Measurements from ENCODE around the gene SLC7A5. TPM values are rescaled to one million over a fixed set of nuclear protein-coding genes. Genes with fewer than 3 reads are reported as not detected.
"Not testable (repeated sequence)": the region's sequence is repeated elsewhere in the genome, so short reads cannot be mapped to it uniquely, and the experiment has no call there.

SLC7A5 gene
- total RNA-seq, 1 donor from 2014 or later, result 191 TPM

- intact Hi-C loops (cut with micrococcal nuclease), result no loop called here
Measured at GRCh38 chr16:87802670-87803069, 66.6 kb downstream of the SLC7A5 start.

- intact Hi-C loops (cut with micrococcal nuclease), result no loop called here
Measured at GRCh38 chr16:87801679-87802259, 67.5 kb downstream of the SLC7A5 start.

GRCh38 chr16:87800497-87800896 lies 68.8 kb downstream of the SLC7A5 start:
- intact Hi-C loops (cut with micrococcal nuclease), result no loop called here

- intact Hi-C loops (cut with micrococcal nuclease), result no loop called here
Measured at GRCh38 chr16:87795336-87795735, 74.0 kb downstream of the SLC7A5 start.

- intact Hi-C loops (cut with micrococcal nuclease), result no loop called here
Measured at GRCh38 chr16:87794485-87795078, 74.7 kb downstream of the SLC7A5 start.

- intact Hi-C loops (cut with micrococcal nuclease), result no loop called here
Measured at GRCh38 chr16:87792205-87792565, 77.1 kb downstream of the SLC7A5 start.

- intact Hi-C loops (cut with micrococcal nuclease), result no loop called here
Measured at GRCh38 chr16:87791295-87792204, 77.8 kb downstream of the SLC7A5 start.

GRCh38 chr16:87790292-87791100 lies 78.8 kb downstream of the SLC7A5 start:
- intact Hi-C loops (cut with micrococcal nuclease), result no loop called here

GRCh38 chr16:87789437-87790291 lies 79.6 kb downstream of the SLC7A5 start:
- intact Hi-C loops (cut with micrococcal nuclease), result no loop called here

- intact Hi-C loops (cut with micrococcal nuclease), result not testable (repeated sequence)
Measured at GRCh38 chr16:87788730-87789436, 80.4 kb downstream of the SLC7A5 start.

- intact Hi-C loops (cut with micrococcal nuclease), result not testable (repeated sequence)
Measured at GRCh38 chr16:87787451-87788091, 81.7 kb downstream of the SLC7A5 start.

GRCh38 chr16:87784812-87785211 lies 84.5 kb downstream of the SLC7A5 start:
- intact Hi-C loops (cut with micrococcal nuclease), result no loop called here

- intact Hi-C loops (cut with micrococcal nuclease), result no loop called here
Measured at GRCh38 chr16:87782033-87782432, 87.3 kb downstream of the SLC7A5 start.

GRCh38 chr16:87780385-87780989 lies 88.8 kb downstream of the SLC7A5 start:
- intact Hi-C loops (cut with micrococcal nuclease), result no loop called here

Other genes starting within 250 kb of the SLC7A5 start
- 82.6 and 84.7 TPM in 2 replicates for gene KLHDC4, start 103.5 kb downstream of the SLC7A5 start, total RNA-seq
- not detected in 2 replicates for gene CA5A, start 67.0 kb upstream of the SLC7A5 start, total RNA-seq
- 40.9 and 43.7 TPM in 2 replicates for gene BANP, start 81.9 kb upstream of the SLC7A5 start, total RNA-seq

All from T-helper 1 cell treated with Interleukin-12 subunit alpha and Interleukin-12 subunit beta and Interleukin-4 antibody, amounts not matched to agents 30 ng/mL and 1 ng/mL, for 36 hours (primary cell).